Measurements from ENCODE around the gene BNIP3.

GRCh38 chr10:131934769-131935168 is 47.0 kb downstream of the BNIP3 start:
- TF ChIP-seq CEBPB (IDR thresholded peaks at IDR 0.05) (no peak), EP300 (IDR thresholded peaks at IDR 0.05; ENCODE audit: borderline replicate concordance) (no peak)
